BJ (cell line): ENCODE results near the gene COA8. TPM values are rescaled to one million over a fixed set of nuclear protein-coding genes. Genes with fewer than 3 reads are reported as not detected.

Experiments
- CTCF ChIA-PET: fragments of 350-600 bp; formaldehyde crosslinking; extraction: SDS; loops from one replicate; lab custom pipeline; 2021; ENCODE audit warnings: antibody characterized with exemption, inconsistent platforms; lab: Yijun Ruan, JAX
- POLR2A ChIA-PET: fragments of 300-600 bp; sonication (Branson Sonifier 250); formaldehyde crosslinking; extraction: SDS; loops from one replicate; lab custom pipeline; 2021; ENCODE audit warnings: antibody characterized with exemption; lab: Charles Lee
- DNase-seq: peaks from one replicate; pipeline ENCODE4 v3.0.0-alpha.2; 2011; ENCODE audit warnings: low read depth
- H3K27me3 ChIP-seq: 2 replicates; pipeline ENCODE4 v1.6.0; 2011; ENCODE audit warnings: low read length; ENCODE audit not compliant: control insufficient read depth, insufficient read depth
- H3K36me3 ChIP-seq: 2 replicates; pipeline ENCODE4 v1.5.1; 2011; ENCODE audit warnings: low read length; ENCODE audit not compliant: control insufficient read depth, insufficient read depth
- H3K4me3 ChIP-seq: 2 replicates; pipeline ENCODE4 v1.5.1; 2011; ENCODE audit warnings: low read depth, mild to moderate bottlenecking, control low read depth, low read length
- polyA plus RNA-seq: library from polyadenylated mRNA; depleted of rRNA; stranded (reverse); fragments of >200 nt; gene quantifications from 2 replicates; pipeline ENCODE4 v1.2.3, GENCODE V29; 2011
- TF ChIP-seq, protein P1 (sequence below): IDR thresholded peaks from 2 replicates; pipeline ENCODE4 v1.5.1; 2011; ENCODE audit warnings: low read depth, mild to moderate bottlenecking, control low read depth, inconsistent platforms, low read length, moderate library complexity; ENCODE audit not compliant: insufficient read depth

The COA8 gene
- polyA plus RNA-seq, 1 experiment, result 16.9 TPM

DNA sequence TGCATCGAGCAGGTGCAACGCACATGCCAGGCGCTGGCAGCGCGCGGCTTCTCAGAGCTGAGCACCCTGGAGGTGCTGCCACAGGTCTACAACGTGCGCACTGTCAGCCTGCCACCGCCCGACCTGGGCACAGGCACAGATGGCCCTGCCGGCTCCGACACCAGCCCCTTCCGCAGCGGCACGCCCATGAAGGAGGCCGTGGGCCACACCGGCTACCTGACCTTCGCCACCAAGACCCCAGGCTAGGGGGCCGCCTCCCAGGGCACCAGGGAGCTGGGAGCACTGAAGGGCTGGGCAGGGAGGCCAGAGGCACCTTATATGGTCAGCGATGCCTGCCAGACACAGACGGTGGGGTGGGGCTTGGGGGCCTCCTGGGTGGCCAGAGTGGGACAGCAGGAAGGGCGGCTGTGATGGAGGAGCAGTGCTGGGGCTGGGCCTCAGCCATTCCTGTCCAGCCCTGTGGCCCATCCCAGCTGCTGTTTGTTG is 28.1 kb upstream of the COA8 start:
- H3K4me3 ChIP-seq, result no peak overlapping the region
- H3K36me3 ChIP-seq, result peaks cover 5% of the 10 kb centered on the region
- no peaks in the 10 kb centered on the region for H3K27me3 ChIP-seq
- no peak for DNase-seq
- TF ChIP-seq, protein P1, sequence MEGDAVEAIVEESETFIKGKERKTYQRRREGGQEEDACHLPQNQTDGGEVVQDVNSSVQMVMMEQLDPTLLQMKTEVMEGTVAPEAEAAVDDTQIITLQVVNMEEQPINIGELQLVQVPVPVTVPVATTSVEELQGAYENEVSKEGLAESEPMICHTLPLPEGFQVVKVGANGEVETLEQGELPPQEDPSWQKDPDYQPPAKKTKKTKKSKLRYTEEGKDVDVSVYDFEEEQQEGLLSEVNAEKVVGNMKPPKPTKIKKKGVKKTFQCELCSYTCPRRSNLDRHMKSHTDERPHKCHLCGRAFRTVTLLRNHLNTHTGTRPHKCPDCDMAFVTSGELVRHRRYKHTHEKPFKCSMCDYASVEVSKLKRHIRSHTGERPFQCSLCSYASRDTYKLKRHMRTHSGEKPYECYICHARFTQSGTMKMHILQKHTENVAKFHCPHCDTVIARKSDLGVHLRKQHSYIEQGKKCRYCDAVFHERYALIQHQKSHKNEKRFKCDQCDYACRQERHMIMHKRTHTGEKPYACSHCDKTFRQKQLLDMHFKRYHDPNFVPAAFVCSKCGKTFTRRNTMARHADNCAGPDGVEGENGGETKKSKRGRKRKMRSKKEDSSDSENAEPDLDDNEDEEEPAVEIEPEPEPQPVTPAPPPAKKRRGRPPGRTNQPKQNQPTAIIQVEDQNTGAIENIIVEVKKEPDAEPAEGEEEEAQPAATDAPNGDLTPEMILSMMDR, result no peak
- POLR2A ChIA-PET, result no interaction called here
- CTCF ChIA-PET, result interaction anchor here (3.6 kb wide), 1 partner anchor 16 kb away, joined by 17 read pairs; no protein-coding TSS in a partner anchor

- Histone ChIP-seq H3K4me3 (no peak overlapping the region), H3K36me3 (peaks cover 5% of the 10 kb centered on the region), H3K27me3 (no peaks in the 10 kb centered on the region)
- DNase-seq, result no peak
- ChIA-PET POLR2A (no interaction called here), CTCF (interaction anchor here (3.6 kb wide), 1 partner anchor 17 kb away, joined by 17 read pairs; no protein-coding TSS in a partner anchor)
- TF ChIP-seq, protein P1, result no peak
Measured at GRCh38 chr14:103535081-103535890, 27.5 kb upstream of the COA8 start.

GRCh38 chr14:103535891-103536565 is 26.7 kb upstream of the COA8 start:
- Histone ChIP-seq H3K4me3 (no peak overlapping the region), H3K27me3 (no peaks in the 10 kb centered on the region), H3K36me3 (peaks cover 5% of the 10 kb centered on the region)
- no peak for DNase-seq
- ChIA-PET POLR2A (no interaction called here), CTCF (interaction anchor here (1.4 to 3.6 kb wide), 3 partner anchors 11 to 18 kb away, joined by 7 to 17 read pairs (median 7); no protein-coding TSS in a partner anchor)
- TF ChIP-seq, protein P1, result no peak

DNA sequence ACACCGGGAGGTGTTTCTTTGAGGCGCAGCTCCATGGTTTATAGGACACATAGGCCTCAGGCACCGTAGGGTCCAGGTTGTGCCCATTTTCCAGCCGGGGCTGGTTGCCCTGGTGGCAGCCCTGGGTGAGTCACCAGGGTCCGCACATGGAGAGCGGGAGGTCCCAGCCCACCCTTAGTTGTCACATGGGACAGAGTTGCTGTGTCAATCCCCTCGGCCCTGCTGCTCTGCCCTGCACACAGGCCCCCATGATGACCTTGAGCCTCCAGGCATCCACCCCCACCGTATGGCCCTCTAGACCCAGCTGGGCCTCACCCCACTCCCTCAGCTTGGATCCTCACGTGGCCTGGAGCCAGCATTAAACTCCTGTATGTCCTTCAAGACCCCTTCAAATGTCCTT is 26.1 kb upstream of the COA8 start:
- DNase-seq, result no peak
- Histone ChIP-seq H3K36me3 (peaks cover 4% of the 10 kb centered on the region), H3K27me3 (no peaks in the 10 kb centered on the region), H3K4me3 (no peak overlapping the region)
- TF ChIP-seq, protein P1, result no peak
- ChIA-PET CTCF (interaction anchor here (1.4 to 1.8 kb wide), 2 partner anchors 10 to 19 kb away, joined by 7 read pairs; no protein-coding TSS in a partner anchor), POLR2A (no interaction called here)
